Measurements from ENCODE around the gene STARD5.

DNA sequence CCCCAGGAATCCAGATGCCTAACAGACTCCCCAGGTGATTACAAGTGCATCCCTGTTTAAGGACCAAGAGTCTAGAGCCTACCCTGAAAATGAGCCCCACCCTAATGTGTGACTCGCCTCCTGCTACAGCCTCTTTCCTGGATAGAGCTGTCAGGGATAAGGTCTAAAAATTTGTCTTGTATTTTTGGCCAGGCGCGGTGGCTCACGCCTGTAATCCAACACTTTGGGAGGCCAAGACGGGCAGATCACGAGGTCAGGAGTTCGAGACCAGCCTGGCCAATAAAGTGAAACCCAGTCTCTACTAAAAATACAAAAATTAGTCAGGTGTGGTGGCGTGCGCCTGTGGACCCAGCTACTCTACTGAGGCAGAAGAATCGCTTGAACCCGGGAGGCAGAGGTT, 38.8 kb upstream of the STARD5 start:
- no peak for TF ChIP-seq GATA3 (IDR thresholded peaks at IDR 0.05; ENCODE audit: low read depth, low read length)
- no peak for TF ChIP-seq GATA2 (IDR thresholded peaks at IDR 0.05; ENCODE audit: low read depth, low read length)

Measured in SH-SY5Y (cell line).